Spleen (tissue), 7 donors: Measurements from ENCODE around the gene EIPR1.
"Not testable (repeated sequence)": the region's sequence is repeated elsewhere in the genome, so short reads cannot be mapped to it uniquely, and the experiment has no call there.

Experiments
- POLR2AphosphoS5 ChIP-seq, 3 donors: sonication (generic); formaldehyde crosslinking; IDR thresholded peaks; one replicate each; pipeline ENCODE4 v1.5.1; 2017; ENCODE audit warnings: antibody characterized with exemption in 3 of 3
- TF ChIP-seq, protein P1 (sequence below), 11 experiments: fragments of 200-600 bp in 7 of 11; fragments of 450-650 bp in 4 of 11; sonication (generic) in 4 of 11; IDR thresholded peaks in 8 of 11; conservative IDR thresholded peaks in 3 of 11; 1 replicate in 7 of 11; 2 replicates in 4 of 11; pipeline versions ENCODE4 v1.4.0 to v1.8.0; 2016 to 2021; ENCODE audit warnings: antibody characterized with exemption in 11 of 11, inconsistent platforms in 4 of 11, mild to moderate bottlenecking in 1 of 11
- donor health status: DM: no; HTN: no; CAD: no; lungs with moderate emphysema.
- donor health status: DM: no; HTN: no; CAD: no.
- donor health status: DM: no; HTN: no; CAD: no.

DNA sequence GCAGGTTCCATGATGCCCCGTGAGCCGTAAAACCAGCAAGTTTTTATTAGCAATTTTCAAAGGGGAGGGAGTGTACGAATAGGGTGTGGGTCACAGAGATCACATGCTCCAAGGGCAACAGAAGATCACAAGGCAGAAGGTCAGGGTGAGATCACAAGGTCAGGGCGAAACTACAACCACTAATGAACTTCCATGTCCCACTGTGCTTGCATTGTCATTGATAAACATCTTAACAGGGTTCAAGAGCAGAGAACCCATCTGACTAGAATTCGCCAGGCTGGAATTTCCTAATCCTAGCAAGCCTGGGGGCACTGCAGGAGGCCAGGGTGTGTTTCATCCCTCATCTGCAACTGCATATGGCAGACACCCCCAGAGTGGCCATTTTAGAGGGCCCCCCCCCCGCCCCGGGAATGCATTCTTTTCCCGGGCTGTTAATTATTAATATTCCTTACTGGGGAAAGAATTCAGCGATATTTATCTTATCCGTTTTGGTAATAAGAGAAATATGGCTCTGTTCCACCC is 178.9 kb downstream of the EIPR1 start:
- TF ChIP-seq, protein P1, sequence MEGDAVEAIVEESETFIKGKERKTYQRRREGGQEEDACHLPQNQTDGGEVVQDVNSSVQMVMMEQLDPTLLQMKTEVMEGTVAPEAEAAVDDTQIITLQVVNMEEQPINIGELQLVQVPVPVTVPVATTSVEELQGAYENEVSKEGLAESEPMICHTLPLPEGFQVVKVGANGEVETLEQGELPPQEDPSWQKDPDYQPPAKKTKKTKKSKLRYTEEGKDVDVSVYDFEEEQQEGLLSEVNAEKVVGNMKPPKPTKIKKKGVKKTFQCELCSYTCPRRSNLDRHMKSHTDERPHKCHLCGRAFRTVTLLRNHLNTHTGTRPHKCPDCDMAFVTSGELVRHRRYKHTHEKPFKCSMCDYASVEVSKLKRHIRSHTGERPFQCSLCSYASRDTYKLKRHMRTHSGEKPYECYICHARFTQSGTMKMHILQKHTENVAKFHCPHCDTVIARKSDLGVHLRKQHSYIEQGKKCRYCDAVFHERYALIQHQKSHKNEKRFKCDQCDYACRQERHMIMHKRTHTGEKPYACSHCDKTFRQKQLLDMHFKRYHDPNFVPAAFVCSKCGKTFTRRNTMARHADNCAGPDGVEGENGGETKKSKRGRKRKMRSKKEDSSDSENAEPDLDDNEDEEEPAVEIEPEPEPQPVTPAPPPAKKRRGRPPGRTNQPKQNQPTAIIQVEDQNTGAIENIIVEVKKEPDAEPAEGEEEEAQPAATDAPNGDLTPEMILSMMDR (IDR thresholded peaks at IDR 0.05 in 8 of 11, conservative IDR thresholded peaks at IDR 0.05 in 3 of 11), result not testable (repeated sequence)
- TF ChIP-seq POLR2AphosphoS5 (IDR thresholded peaks at IDR 0.05), result not testable (repeated sequence)
